GM23248 (cell line): ENCODE results near the gene CDH13. TPM values are rescaled to one million over a fixed set of nuclear protein-coding genes. Genes with fewer than 3 reads are reported as not detected.

Source experiments
- DNase-seq: peaks from one replicate; pipeline ENCODE4 v3.0.0-alpha.2; 2015
- H2AFZ ChIP-seq: fragments of 200-600 bp; sonication (generic); 2 replicates; pipeline ENCODE4 v1.6.1; 2016; ENCODE audit warnings: antibody characterized with exemption
- H3F3A ChIP-seq: fragments of 200-600 bp; sonication (generic); 2 replicates; pipeline ENCODE4 v1.6.1; 2016; ENCODE audit warnings: mild to moderate bottlenecking, antibody characterized with exemption, mixed run types; ENCODE audit not compliant: insufficient read depth
- H3K27ac ChIP-seq: fragments of 200-600 bp; sonication (generic); 2 replicates; pipeline ENCODE4 v1.5.1; 2016; ENCODE audit warnings: mild to moderate bottlenecking
- H3K27me3 ChIP-seq: fragments of 200-600 bp; sonication (generic); replicated peaks from 2 replicates; pipeline ENCODE4 v1.6.1; 2016; ENCODE audit warnings: mild to moderate bottlenecking; ENCODE audit not compliant: insufficient read depth
- H3K36me3 ChIP-seq: fragments of 200-600 bp; sonication (generic); 2 replicates; pipeline ENCODE4 v1.6.1; 2016; ENCODE audit warnings: low read depth, mild to moderate bottlenecking
- H3K4me1 ChIP-seq: fragments of 200-600 bp; sonication (generic); 2 replicates; pipeline ENCODE4 v1.6.1; 2016; ENCODE audit warnings: mild to moderate bottlenecking; ENCODE audit not compliant: insufficient read depth
- H3K4me2 ChIP-seq: fragments of 200-600 bp; sonication (generic); one replicate; pipeline ENCODE4 v1.6.1; 2016; ENCODE audit warnings: mild to moderate bottlenecking; ENCODE audit not compliant: unreplicated experiment
- H3K4me3 ChIP-seq: fragments of 200-600 bp; sonication (generic); 2 replicates; pipeline ENCODE4 v1.5.1; 2016; ENCODE audit warnings: mild to moderate bottlenecking
- H3K79me2 ChIP-seq: fragments of 200-600 bp; sonication (generic); 2 replicates; pipeline ENCODE4 v1.6.1; 2016; ENCODE audit warnings: mild to moderate bottlenecking; ENCODE audit not compliant: insufficient read depth
- H3K9ac ChIP-seq: fragments of 200-600 bp; sonication (generic); 2 replicates; pipeline ENCODE4 v1.6.1; 2016; ENCODE audit warnings: mild to moderate bottlenecking
- H3K9me2 ChIP-seq: fragments of 200-600 bp; sonication (generic); 2 replicates; pipeline ENCODE4 v1.6.1; 2016; ENCODE audit warnings: mixed run types, mild to moderate bottlenecking, moderate library complexity; ENCODE audit not compliant: insufficient read depth
- H3K9me3 ChIP-seq: fragments of 200-600 bp; sonication (generic); one replicate; pipeline ENCODE4 v1.6.1; 2017; ENCODE audit warnings: low read depth
- H4K20me1 ChIP-seq: fragments of 200-600 bp; sonication (generic); 2 replicates; pipeline ENCODE4 v1.6.0; 2016; ENCODE audit not compliant: insufficient read depth
- EZH2 ChIP-seq: fragments of 200-600 bp; sonication (generic); IDR thresholded peaks from 2 replicates; pipeline ENCODE4 v1.6.1; 2018; ENCODE audit warnings: antibody characterized with exemption, mild to moderate bottlenecking; ENCODE audit not compliant: insufficient read depth, poor library complexity, severe bottlenecking
- EZH2phosphoT487 ChIP-seq: fragments of 200-600 bp; sonication (generic); IDR thresholded peaks from 2 replicates; pipeline ENCODE4 v1.6.1; 2018; ENCODE audit warnings: antibody characterized with exemption, moderate library complexity, mild to moderate bottlenecking, low read depth; ENCODE audit not compliant: insufficient read depth
- WGBS, 2 experiments: methylation state at CpG; one replicate each; pipeline ENCODE4 v1.1.6; 2015 to 2017; ENCODE audit warnings: low lambda C conversion rate in 2 of 2, low coverage in 1 of 2; ENCODE audit errors: missing lambda C conversion rate in 2 of 2; 5-methylcytosine and 5-hydroxymethylcytosine counted together
- in situ Hi-C: fragments of 300-500 bp; cut with MboI; formaldehyde crosslinking; loops from 2 replicates; pipeline ENCODE4 v1.15.0; 2020
- polyA plus RNA-seq: library from polyadenylated mRNA; unstranded; fragments of >200 nt; fragmentation: Nextera tagmentation; extraction: Ambion mirVana; gene quantifications from 2 replicates; pipeline ENCODE4 v1.2.1, GENCODE V29; 2016
- total RNA-seq: library from RNA; depleted of rRNA; stranded (reverse); fragments of >200 nt; shearing (Covaris generic); gene quantifications from 2 replicates; pipeline ENCODE4 v1.2.3, GENCODE V29; 2014

Gene CDH13
- total and polyA plus RNA-seq, 2 experiments from 2014 or later = 51.0 to 52.8 TPM

DNA sequence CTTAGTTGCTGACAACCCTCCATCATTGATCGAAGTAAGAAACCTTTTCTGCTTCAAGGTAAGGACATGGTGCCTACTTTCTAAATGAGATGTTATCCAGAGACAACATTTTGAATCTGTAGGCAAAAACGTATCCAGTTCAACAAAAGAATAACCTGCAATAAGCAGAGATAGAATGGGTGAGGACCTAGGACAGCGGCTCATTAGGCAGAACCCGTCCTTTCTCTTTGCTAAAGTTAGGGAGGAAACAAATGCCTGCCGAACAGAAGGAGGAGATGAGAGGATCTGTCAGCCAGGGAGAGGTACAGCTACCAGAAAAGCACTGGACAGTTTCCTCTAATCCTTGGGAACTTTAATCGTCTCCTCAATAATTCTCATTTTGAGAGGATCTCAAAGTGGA is 183.3 kb downstream of the CDH13 start:
- in situ Hi-C loops = no loop called here
- TF ChIP-seq EZH2phosphoT487 (no peak), EZH2 (no peak)
- H3K9ac ChIP-seq = no peak overlapping the region

DNA sequence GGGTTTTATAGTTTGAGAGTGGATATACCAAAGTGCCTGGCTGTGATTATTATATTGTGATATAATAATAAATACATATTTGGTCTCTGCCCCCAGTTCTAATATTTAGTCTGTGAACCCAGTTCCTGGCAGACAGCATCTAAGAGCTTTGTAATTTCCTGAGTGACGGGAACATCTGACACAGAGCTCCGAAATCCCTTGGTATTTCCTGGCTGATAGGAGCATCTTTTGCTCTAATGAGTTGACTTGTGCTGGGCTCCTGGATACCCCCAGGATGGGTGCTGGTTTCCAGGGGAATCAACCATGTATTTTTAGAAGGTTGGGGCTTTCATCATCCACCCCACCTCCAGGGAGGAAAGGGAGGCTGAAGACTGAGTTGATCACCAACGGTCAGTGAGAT is 187.3 kb downstream of the CDH13 start:
- H3F3A ChIP-seq = no peaks in the 10 kb centered on the region
- TF ChIP-seq EZH2 (no peak), EZH2phosphoT487 (no peak)
- in situ Hi-C loops = no loop called here
- no peak overlapping the region for H3K27ac ChIP-seq
- no peak overlapping the region for H2AFZ ChIP-seq
- no peaks in the 10 kb centered on the region for H3K9me3 ChIP-seq
- no peaks in the 10 kb centered on the region for H3K4me1 ChIP-seq
- H3K79me2 ChIP-seq = no peaks in the 10 kb centered on the region
- H3K9ac ChIP-seq = no peak overlapping the region
- 85 to 95% methylated on average over 3 of the region's 3 CpGs for WGBS, 2 experiments
- no peaks in the 10 kb centered on the region for H4K20me1 ChIP-seq
- H3K27me3 ChIP-seq = no peaks in the 10 kb centered on the region
- H3K4me2 ChIP-seq = no peak overlapping the region
- H3K36me3 ChIP-seq = no peaks in the 10 kb centered on the region
- H3K4me3 ChIP-seq = no peak overlapping the region
- H3K9me2 ChIP-seq = no peaks in the 10 kb centered on the region; the same call in 1 of the 2 replicates
- no peak for DNase-seq

More for the DNA sequence above, 183.3 kb downstream of the CDH13 start:
- Histone ChIP-seq H3K27ac (no peak overlapping the region), H3K4me2 (no peak overlapping the region), H3F3A (no peaks in the 10 kb centered on the region; the same call in 1 of the 2 replicates), H4K20me1 (no peaks in the 10 kb centered on the region), H3K4me1 (peaks cover 7% of the 10 kb centered on the region), H3K9me2 (no peaks in the 10 kb centered on the region; the same call in 1 of the 2 replicates), H2AFZ (no peak overlapping the region), H3K27me3 (no peaks in the 10 kb centered on the region), H3K36me3 (no peaks in the 10 kb centered on the region), H3K4me3 (no peak overlapping the region), H3K79me2 (no peaks in the 10 kb centered on the region), H3K9me3 (no peaks in the 10 kb centered on the region)
- DNase-seq = no peak
- WGBS, 2 experiments = 75 to 82% methylated on average over 6 of the region's 6 CpGs

DNA sequence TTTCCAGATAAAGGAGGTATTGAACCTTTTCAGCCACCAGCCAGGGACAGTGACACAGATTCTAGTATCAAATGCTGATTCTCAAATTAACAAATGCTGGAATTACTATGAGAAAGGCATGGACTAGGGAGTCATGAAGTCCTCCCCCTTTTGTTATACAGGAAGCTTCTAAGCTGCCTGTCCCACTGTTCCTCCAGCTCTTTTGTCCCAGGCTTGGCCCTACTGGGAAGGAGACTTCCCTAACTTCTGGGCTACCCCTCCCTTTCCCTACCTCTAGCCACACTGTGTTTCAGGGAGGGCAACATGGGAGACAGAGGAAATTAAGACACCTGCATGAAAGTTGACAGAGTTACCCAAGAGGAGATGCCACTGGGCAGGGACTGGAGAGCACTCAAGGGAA is 192.5 kb downstream of the CDH13 start:
- H3K9me3 ChIP-seq = no peaks in the 10 kb centered on the region
- H3K9me2 ChIP-seq = no peaks in the 10 kb centered on the region
- no peak overlapping the region for H3K27ac ChIP-seq
- H3K4me2 ChIP-seq = no peak overlapping the region
- DNase-seq = no peak
- no peaks in the 10 kb centered on the region for H4K20me1 ChIP-seq
- in situ Hi-C loops = no loop called here
- H3K79me2 ChIP-seq = no peaks in the 10 kb centered on the region
- no peak overlapping the region for H2AFZ ChIP-seq
- H3K4me1 ChIP-seq = no peaks in the 10 kb centered on the region
- no peaks in the 10 kb centered on the region for H3F3A ChIP-seq
- no peak overlapping the region for H3K4me3 ChIP-seq
- H3K9ac ChIP-seq = no peak overlapping the region
- no peaks in the 10 kb centered on the region for H3K36me3 ChIP-seq
- no peaks in the 10 kb centered on the region for H3K27me3 ChIP-seq
- TF ChIP-seq EZH2 (no peak), EZH2phosphoT487 (no peak)

DNA sequence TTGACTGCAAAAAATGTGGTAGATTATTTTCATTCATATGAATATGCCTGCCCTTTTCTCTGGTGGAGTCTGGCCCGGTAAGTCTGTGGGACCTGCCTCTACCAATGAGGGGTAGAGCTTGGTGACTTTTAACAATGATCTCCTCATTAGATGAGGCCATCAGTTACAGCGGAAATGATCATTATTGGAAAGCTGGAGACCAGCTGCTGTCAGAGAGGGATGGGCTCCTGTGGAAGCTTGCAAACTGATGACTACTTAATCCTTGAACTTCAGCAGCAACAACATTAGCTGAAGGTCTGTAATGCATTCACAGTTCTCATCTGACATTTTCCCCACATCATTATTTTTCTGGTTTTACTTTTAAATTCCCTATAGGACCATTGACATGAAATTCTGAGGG is 194.1 kb downstream of the CDH13 start:
- no peaks in the 10 kb centered on the region for H3K36me3 ChIP-seq
- H4K20me1 ChIP-seq = no peaks in the 10 kb centered on the region
- in situ Hi-C loops = no loop called here
- no peaks in the 10 kb centered on the region for H3K27me3 ChIP-seq
- no peak for DNase-seq
- H3K27ac ChIP-seq = no peak overlapping the region
- no peak for TF ChIP-seq EZH2phosphoT487
- TF ChIP-seq EZH2 = no peak
- WGBS, 2 experiments = 84 to 85% methylated on average over 2 of the region's 2 CpGs
- H3K4me1 ChIP-seq = no peaks in the 10 kb centered on the region
- H3F3A ChIP-seq = no peaks in the 10 kb centered on the region
- no peaks in the 10 kb centered on the region for H3K79me2 ChIP-seq
- no peaks in the 10 kb centered on the region for H3K9me3 ChIP-seq
- no peaks in the 10 kb centered on the region for H3K9me2 ChIP-seq
- no peak overlapping the region for H3K4me2 ChIP-seq
- no peak overlapping the region for H2AFZ ChIP-seq
- H3K4me3 ChIP-seq = no peak overlapping the region
- no peak overlapping the region for H3K9ac ChIP-seq

DNA sequence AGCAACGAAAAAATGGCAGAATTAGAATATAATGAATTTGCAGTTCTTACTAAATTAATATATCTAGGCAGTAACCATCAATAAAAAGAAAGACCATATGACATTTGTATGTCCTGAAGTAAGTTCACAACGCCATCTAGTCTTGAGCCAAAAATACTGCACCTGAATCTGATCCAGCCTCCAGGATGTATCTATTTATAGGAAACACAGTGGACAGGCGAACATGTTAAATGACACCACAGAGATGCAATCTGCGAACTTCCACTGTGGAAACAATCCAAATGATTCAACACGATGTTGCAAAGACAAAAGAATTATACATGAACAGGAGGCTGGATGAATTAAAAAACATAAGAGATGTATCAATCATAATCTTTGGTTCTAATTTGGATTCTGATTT is 197.6 kb downstream of the CDH13 start:
- H3K27me3 ChIP-seq = no peaks in the 10 kb centered on the region
- H4K20me1 ChIP-seq = no peaks in the 10 kb centered on the region
- 65 to 72% methylated on average over 5 of the region's 5 CpGs for WGBS, 2 experiments
- no peaks in the 10 kb centered on the region for H3K4me1 ChIP-seq
- H3K9me3 ChIP-seq = no peaks in the 10 kb centered on the region
- no peak overlapping the region for H3K9ac ChIP-seq
- no peaks in the 10 kb centered on the region for H3K79me2 ChIP-seq
- no peaks in the 10 kb centered on the region for H3K36me3 ChIP-seq
- no peak for DNase-seq
- H2AFZ ChIP-seq = no peak overlapping the region
- no peak overlapping the region for H3K4me3 ChIP-seq
- no peak overlapping the region for H3K4me2 ChIP-seq
- no peak overlapping the region for H3K27ac ChIP-seq
- in situ Hi-C loops = no loop called here
- no peak for TF ChIP-seq EZH2phosphoT487
- no peak for TF ChIP-seq EZH2
- no peaks in the 10 kb centered on the region for H3F3A ChIP-seq
- H3K9me2 ChIP-seq = no peaks in the 10 kb centered on the region
